MCF 10A (cell line): ENCODE data around the gene SLC2A4. TPM values are rescaled to one million over a fixed set of nuclear protein-coding genes. Genes with fewer than 3 reads are reported as not detected.

Source experiments
- BruUV-seq: library from RNA; stranded (reverse); fragments of 400-500 nt; replicated peaks from 2 replicates; lab custom pipeline; 2021; lab: Mats Ljungman, UMichigan
- CTCF ChIA-PET: fragments of 300-600 bp; sonication (Branson Sonifier 250); formaldehyde crosslinking; extraction: SDS; loops from one replicate; lab custom pipeline; 2021; ENCODE audit warnings: antibody characterized with exemption, inconsistent platforms; lab: Yijun Ruan, JAX
- POLR2A ChIA-PET: fragments of 300-600, 350-650 bp; sonication (Branson Sonifier 250); formaldehyde crosslinking; extraction: SDS; loops from one replicate; lab custom pipeline; 2020; ENCODE audit warnings: antibody characterized with exemption, inconsistent platforms; lab: Yijun Ruan, JAX
- DNase-seq: peaks from one replicate; pipeline ENCODE4 v3.0.0-alpha.2; 2018; ENCODE audit not compliant: unreplicated experiment
- H3K27ac Mint-ChIP-seq: one replicate; pipeline ENCODE4 v1.8.0; 2022; ENCODE audit warnings: mild to moderate bottlenecking, low read depth, mixed read lengths; ENCODE audit not compliant: unreplicated experiment
- H3K27me3 Mint-ChIP-seq: one replicate; pipeline ENCODE4 v1.8.0; 2022; ENCODE audit warnings: mixed read lengths; ENCODE audit not compliant: insufficient read depth, unreplicated experiment
- H3K36me3 Mint-ChIP-seq: one replicate; pipeline ENCODE4 v1.8.0; 2022; ENCODE audit warnings: mild to moderate bottlenecking, moderate library complexity, mixed read lengths; ENCODE audit not compliant: insufficient read depth, unreplicated experiment
- H3K4me1 Mint-ChIP-seq: one replicate; pipeline ENCODE4 v1.8.0; 2022; ENCODE audit warnings: mixed read lengths; ENCODE audit not compliant: insufficient read depth, unreplicated experiment
- H3K4me3 Mint-ChIP-seq: one replicate; pipeline ENCODE4 v1.8.0; 2022; ENCODE audit warnings: mild to moderate bottlenecking, moderate library complexity, mixed read lengths; ENCODE audit not compliant: unreplicated experiment
- H3K9me3 Mint-ChIP-seq: one replicate; pipeline ENCODE4 v1.8.0; 2022; ENCODE audit warnings: mixed read lengths; ENCODE audit not compliant: unreplicated experiment
- CTCF ChIP-seq: fragments of 200-600 bp; IDR thresholded peaks from one replicate; pipeline ENCODE4 v1.8.0; 2022; ENCODE audit warnings: antibody characterized with exemption, mild to moderate bottlenecking; ENCODE audit not compliant: unreplicated experiment
- intact Hi-C: fragments of 100-400 bp; cut with micrococcal nuclease; formaldehyde crosslinking; loops from 2 replicates; pipeline ENCODE4 v1.14.1; 2022
- total RNA-seq: library from RNA; stranded (reverse); gene quantifications from 2 replicates; pipeline ENCODE4 v1.2.3, GENCODE V29; 2022

Gene SLC2A4
- total RNA-seq, 1 experiment from 2014 or later: not detected

- intact Hi-C loops: no loop called here
- Mint-ChIP-seq H3K4me1 (peaks cover 39% of the 10 kb centered on the region), H3K4me3 (peak overlapping the region; percentile 100), H3K27ac (peak overlapping the region; percentile 91), H3K36me3 (peaks cover 83% of the 10 kb centered on the region), H3K27me3 (no peaks in the 10 kb centered on the region), H3K9me3 (no peaks in the 10 kb centered on the region)
- DNase-seq: no peak
- ChIA-PET POLR2A (interaction anchor here (0.6 to 14.3 kb wide), 7 partner anchors 13 to 375 kb away, joined by 3 to 278 read pairs (median 3); partner anchors contain the start of genes ACADVL, CTDNEP1, DLG4 and ELP5), CTCF (interaction anchor here (1.6 kb wide), 1 partner anchor 192 kb away, joined by 4 read pairs; no protein-coding TSS in a partner anchor)
- BruUV-seq: no TSS peak
- no peak for TF ChIP-seq CTCF
These were observed 44.2 kb upstream of the SLC2A4 start for GRCh38 chr17:7237266-7237760.

- peak; percentile 62 for DNase-seq
- no peak for TF ChIP-seq CTCF
- no peaks in the 10 kb centered on the region for H3K9me3 Mint-ChIP-seq
- peaks cover 41% of the 10 kb centered on the region for H3K4me1 Mint-ChIP-seq
- peak overlapping the region; percentile 100 for H3K4me3 Mint-ChIP-seq
- ChIA-PET CTCF (interaction anchor here (1.6 kb wide), 1 partner anchor 192 kb away, joined by 4 read pairs; no protein-coding TSS in a partner anchor), POLR2A (interaction anchor here (0.6 to 14.3 kb wide), 12 partner anchors 12 to 448 kb away, joined by 3 to 278 read pairs (median 5); partner anchors contain the start of genes ACADVL, CTDNEP1, DLG4 and ELP5)
- no TSS peak for BruUV-seq
- intact Hi-C loops: no loop called here
- H3K27ac Mint-ChIP-seq: peak overlapping the region; percentile 91
- H3K27me3 Mint-ChIP-seq: no peaks in the 10 kb centered on the region
- H3K36me3 Mint-ChIP-seq: peaks cover 88% of the 10 kb centered on the region
These were observed 43.6 kb upstream of the SLC2A4 start for GRCh38 chr17:7237761-7238419.

- H3K9me3 Mint-ChIP-seq: no peaks in the 10 kb centered on the region
- BruUV-seq: no TSS peak
- no peak for DNase-seq
- H3K36me3 Mint-ChIP-seq: peaks cover 88% of the 10 kb centered on the region
- H3K4me3 Mint-ChIP-seq: peak overlapping the region; percentile 100
- H3K27ac Mint-ChIP-seq: peak overlapping the region; percentile 91
- TF ChIP-seq CTCF: no peak
- no peaks in the 10 kb centered on the region for H3K27me3 Mint-ChIP-seq
- peaks cover 46% of the 10 kb centered on the region for H3K4me1 Mint-ChIP-seq
- CTCF ChIA-PET: interaction anchor here (0.6 to 1.1 kb wide), 3 partner anchors 18 to 311 kb away, joined by 3 to 4 read pairs (median 3); no protein-coding TSS in a partner anchor
- POLR2A ChIA-PET: interaction anchor here (0.7 to 14.3 kb wide), 12 partner anchors 12 to 448 kb away, joined by 3 to 278 read pairs (median 5); partner anchors contain the start of genes ACADVL, CTDNEP1, DLG4 and ELP5
- intact Hi-C loops: no loop called here
These were observed 43.0 kb upstream of the SLC2A4 start for GRCh38 chr17:7238420-7239090.
